Neural progenitor cell (in vitro differentiated cells): Measurements from ENCODE around the gene GRIK3. TPM values are rescaled to one million over a fixed set of nuclear protein-coding genes. Genes with fewer than 3 reads are reported as not detected.
"Not testable (repeated sequence)": the region's sequence is repeated elsewhere in the genome, so short reads cannot be mapped to it uniquely, and the experiment has no call there.

ENCODE experiments used
- DNase-seq: peaks from one replicate; pipeline ENCODE4 v3.0.0-alpha.2; 2016; ENCODE audit warnings: low spot score
- H2AFZ ChIP-seq: fragments of 200-600 bp; sonication (generic); replicated peaks from 2 replicates; pipeline ENCODE4 v1.6.1; 2016; ENCODE audit warnings: antibody characterized with exemption
- H3F3A ChIP-seq: fragments of 200-600 bp; sonication (generic); 2 replicates; pipeline ENCODE4 v1.6.1; 2016; ENCODE audit warnings: antibody characterized with exemption, low read depth
- H3K27ac ChIP-seq: fragments of 200-600 bp; sonication (generic); 2 replicates; pipeline ENCODE4 v1.5.1; 2016; ENCODE audit warnings: mild to moderate bottlenecking
- H3K27me3 ChIP-seq: fragments of 200-600 bp; sonication (generic); 2 replicates; pipeline ENCODE4 v1.6.1; 2016; ENCODE audit warnings: mild to moderate bottlenecking, moderate library complexity
- H3K36me3 ChIP-seq: fragments of 200-600 bp; sonication (generic); 2 replicates; pipeline ENCODE4 v1.5.1; 2016
- H3K4me1 ChIP-seq: fragments of 200-600 bp; sonication (generic); 2 replicates; pipeline ENCODE4 v1.6.1; 2016; ENCODE audit warnings: mixed run types
- H3K4me2 ChIP-seq: fragments of 200-600 bp; sonication (generic); 2 replicates; pipeline ENCODE4 v1.6.1; 2016
- H3K4me3 ChIP-seq: fragments of 200-600 bp; sonication (generic); 2 replicates; pipeline ENCODE4 v1.5.1; 2016
- H3K79me2 ChIP-seq: fragments of 200-600 bp; sonication (generic); 2 replicates; pipeline ENCODE4 v1.6.1; 2016; ENCODE audit warnings: low read depth
- H3K9ac ChIP-seq: fragments of 200-600 bp; sonication (generic); 2 replicates; pipeline ENCODE4 v1.6.1; 2016
- H3K9me3 ChIP-seq: fragments of 200-600 bp; sonication (generic); 2 replicates; pipeline ENCODE4 v1.5.1; 2016; ENCODE audit warnings: low read depth
- H4K20me1 ChIP-seq: fragments of 200-600 bp; sonication (generic); 2 replicates; pipeline ENCODE4 v1.6.1; 2016; ENCODE audit warnings: low read depth
- H3K27ac Mint-ChIP-seq: 3 replicates; pipeline ENCODE4 v1.8.0; 2021; ENCODE audit warnings: mixed read lengths
- H3K27me3 Mint-ChIP-seq: 2 replicates; pipeline ENCODE4 v1.8.0; 2022; ENCODE audit warnings: low read depth, mild to moderate bottlenecking, inconsistent platforms, moderate library complexity, mixed read lengths; ENCODE audit not compliant: insufficient read depth
- H3K36me3 Mint-ChIP-seq: 3 replicates; pipeline ENCODE4 v1.8.0; 2021; ENCODE audit warnings: mixed read lengths
- H3K4me1 Mint-ChIP-seq: 3 replicates; pipeline ENCODE4 v1.8.0; 2021; ENCODE audit warnings: mixed read lengths
- H3K4me3 Mint-ChIP-seq: 3 replicates; pipeline ENCODE4 v1.8.0; 2021; ENCODE audit warnings: mild to moderate bottlenecking, moderate library complexity, mixed read lengths
- H3K9me3 Mint-ChIP-seq: 3 replicates; pipeline ENCODE4 v1.8.0; 2020; ENCODE audit warnings: mixed read lengths
- EZH2 ChIP-seq: fragments of 200-600 bp; sonication (generic); IDR thresholded peaks from 2 replicates; pipeline ENCODE4 v1.6.1; 2017; ENCODE audit warnings: antibody characterized with exemption, mild to moderate bottlenecking, moderate library complexity
- EZH2phosphoT487 ChIP-seq: fragments of 200-600 bp; sonication (generic); IDR thresholded peaks from 2 replicates; pipeline ENCODE4 v1.6.1; 2017; ENCODE audit warnings: antibody characterized with exemption
- total RNA-seq: library from RNA; depleted of rRNA; stranded (reverse); fragments of >200 nt; gene quantifications from 2 replicates; pipeline ENCODE4 v1.2.3, GENCODE V29; 2015; ENCODE audit warnings: low replicate concordance
- TF ChIP-seq, protein P1 (sequence below): fragments of 200-600 bp; sonication (generic); IDR thresholded peaks from 2 replicates; pipeline ENCODE4 v1.5.1; 2017; ENCODE audit warnings: antibody characterized with exemption, mild to moderate bottlenecking

The GRIK3 gene
- total RNA-seq, 1 donor from 2014 or later, result 1.7 TPM

DNA sequence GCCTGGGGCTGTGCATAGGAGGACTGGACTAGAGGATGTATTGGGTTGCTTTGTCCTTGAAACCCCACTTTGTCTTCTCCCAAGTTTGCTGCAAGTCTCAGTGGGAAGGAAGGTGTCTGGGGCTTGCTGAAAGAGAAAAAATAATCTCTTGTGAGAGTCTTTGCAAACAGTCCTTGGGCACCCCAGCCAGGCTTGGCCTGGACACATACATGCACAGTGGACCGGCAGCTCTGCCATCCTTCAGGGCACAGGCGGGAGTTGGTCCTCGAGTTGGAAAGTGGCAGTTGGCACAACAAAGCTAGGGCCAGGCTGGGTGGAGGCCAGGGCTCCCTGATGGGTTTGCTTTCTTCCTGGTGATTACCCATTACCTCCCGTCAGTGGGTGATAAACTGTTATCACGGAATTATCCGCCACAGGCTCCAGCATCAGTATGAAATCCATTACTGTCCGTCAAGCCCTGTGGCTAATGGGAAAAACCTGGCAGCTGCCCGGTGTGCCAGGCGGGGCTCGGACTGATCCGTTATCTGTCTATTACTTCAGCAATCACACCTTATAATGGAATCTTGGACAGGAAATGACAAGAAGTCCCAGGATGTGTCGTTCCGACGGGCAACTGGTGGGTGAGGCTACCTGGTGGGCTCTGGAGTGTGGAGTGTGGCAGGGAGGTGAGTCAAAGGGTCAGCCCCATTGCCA is 265.7 kb downstream of the GRIK3 start:
- no peak overlapping the region for H3K4me3 ChIP-seq
- no peak overlapping the region for H3K4me2 ChIP-seq
- Mint-ChIP-seq H3K4me1 (peaks cover 37% of the 10 kb centered on the region), H3K27ac (no peak overlapping the region), H3K27me3 (peaks cover 19% of the 10 kb centered on the region), H3K4me3 (no peak overlapping the region), H3K9me3 (no peaks in the 10 kb centered on the region), H3K36me3 (no peaks in the 10 kb centered on the region)
- no peak overlapping the region for H3K9ac ChIP-seq
- no peaks in the 10 kb centered on the region for H3K27me3 ChIP-seq
- H3K27ac ChIP-seq, result no peak overlapping the region
- H4K20me1 ChIP-seq, result no peaks in the 10 kb centered on the region
- TF ChIP-seq, protein P1, sequence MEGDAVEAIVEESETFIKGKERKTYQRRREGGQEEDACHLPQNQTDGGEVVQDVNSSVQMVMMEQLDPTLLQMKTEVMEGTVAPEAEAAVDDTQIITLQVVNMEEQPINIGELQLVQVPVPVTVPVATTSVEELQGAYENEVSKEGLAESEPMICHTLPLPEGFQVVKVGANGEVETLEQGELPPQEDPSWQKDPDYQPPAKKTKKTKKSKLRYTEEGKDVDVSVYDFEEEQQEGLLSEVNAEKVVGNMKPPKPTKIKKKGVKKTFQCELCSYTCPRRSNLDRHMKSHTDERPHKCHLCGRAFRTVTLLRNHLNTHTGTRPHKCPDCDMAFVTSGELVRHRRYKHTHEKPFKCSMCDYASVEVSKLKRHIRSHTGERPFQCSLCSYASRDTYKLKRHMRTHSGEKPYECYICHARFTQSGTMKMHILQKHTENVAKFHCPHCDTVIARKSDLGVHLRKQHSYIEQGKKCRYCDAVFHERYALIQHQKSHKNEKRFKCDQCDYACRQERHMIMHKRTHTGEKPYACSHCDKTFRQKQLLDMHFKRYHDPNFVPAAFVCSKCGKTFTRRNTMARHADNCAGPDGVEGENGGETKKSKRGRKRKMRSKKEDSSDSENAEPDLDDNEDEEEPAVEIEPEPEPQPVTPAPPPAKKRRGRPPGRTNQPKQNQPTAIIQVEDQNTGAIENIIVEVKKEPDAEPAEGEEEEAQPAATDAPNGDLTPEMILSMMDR, result no peak
- no peak for TF ChIP-seq EZH2phosphoT487
- DNase-seq, result no peak
- no peaks in the 10 kb centered on the region for H3K36me3 ChIP-seq
- no peak overlapping the region for H2AFZ ChIP-seq
- no peaks in the 10 kb centered on the region for H3K79me2 ChIP-seq
- H3K9me3 ChIP-seq, result no peaks in the 10 kb centered on the region
- peaks cover 61% of the 10 kb centered on the region for H3F3A ChIP-seq
- peaks cover 70% of the 10 kb centered on the region for H3K4me1 ChIP-seq

DNA sequence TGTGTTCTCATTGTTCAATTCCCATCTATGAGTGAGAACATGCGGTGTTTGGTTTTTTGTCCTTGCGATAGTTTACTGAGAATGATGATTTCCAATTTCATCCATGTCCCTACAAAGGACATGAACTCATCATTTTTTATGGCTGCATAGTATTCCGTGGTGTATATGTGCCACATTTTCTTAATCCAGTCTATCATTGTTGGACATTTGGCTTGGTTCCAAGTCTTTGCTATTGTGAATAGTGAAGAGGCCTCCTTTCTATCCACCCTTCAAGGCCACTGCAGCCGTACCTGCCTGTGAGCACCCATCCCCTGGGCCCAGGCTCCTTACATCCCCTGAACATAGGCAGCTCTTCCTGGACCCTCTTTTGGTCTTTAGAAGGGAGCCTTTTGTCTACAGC is 266.9 kb downstream of the GRIK3 start:
- H3K4me3 Mint-ChIP-seq, H3K9ac ChIP-seq, H3K4me3 ChIP-seq, H3K9me3 ChIP-seq, H3K27ac Mint-ChIP-seq, H3K4me2 ChIP-seq, H3K27ac ChIP-seq, H3K79me2 ChIP-seq, H2AFZ ChIP-seq, H3K27me3 ChIP-seq, DNase-seq, H3K9me3 Mint-ChIP-seq, H4K20me1 ChIP-seq, H3K36me3 ChIP-seq, H3K36me3 Mint-ChIP-seq: not testable (repeated sequence)
- peaks cover 58% of the 10 kb centered on the region for H3K4me1 ChIP-seq
- peaks cover 33% of the 10 kb centered on the region for H3K4me1 Mint-ChIP-seq
- H3F3A ChIP-seq, result peaks cover 61% of the 10 kb centered on the region
- peaks cover 13% of the 10 kb centered on the region for H3K27me3 Mint-ChIP-seq

DNA sequence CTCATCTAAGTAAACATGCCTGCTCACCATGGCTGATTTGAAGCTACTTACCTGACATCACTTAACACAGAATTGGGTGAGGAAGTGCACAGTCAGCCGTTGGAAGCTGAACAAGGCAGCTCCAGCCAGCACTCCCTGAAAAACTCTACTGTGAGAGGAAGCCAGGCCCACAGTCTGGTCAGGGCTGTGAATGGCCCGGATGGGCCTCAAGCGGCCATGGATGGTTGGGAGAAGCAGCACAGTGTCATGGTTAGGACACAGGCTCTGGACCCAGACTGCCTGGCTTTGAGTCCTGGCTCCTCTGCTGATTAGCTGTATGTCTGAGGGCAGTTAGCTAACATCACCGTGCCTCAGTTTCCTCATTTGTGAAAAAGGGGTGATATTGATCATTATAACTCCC is 267.8 kb downstream of the GRIK3 start:
- Histone ChIP-seq H3K36me3 (no peaks in the 10 kb centered on the region), H3K27ac (peak overlapping the region; percentile 65), H2AFZ (peak overlapping the region; percentile 34), H3K9me3 (no peaks in the 10 kb centered on the region), H4K20me1 (no peaks in the 10 kb centered on the region), H3K4me1 (peaks cover 49% of the 10 kb centered on the region), H3K79me2 (no peaks in the 10 kb centered on the region), H3K4me3 (no peak overlapping the region), H3F3A (peaks cover 52% of the 10 kb centered on the region), H3K27me3 (no peaks in the 10 kb centered on the region), H3K4me2 (peak overlapping the region; percentile 50), H3K9ac (no peak overlapping the region)
- TF ChIP-seq EZH2phosphoT487 (no peak), EZH2 (no peak)
- TF ChIP-seq, protein P1, result no peak
- DNase-seq, result no peak
- peaks cover 9% of the 10 kb centered on the region for H3K27me3 Mint-ChIP-seq
- H3K4me1 Mint-ChIP-seq, result peaks cover 26% of the 10 kb centered on the region
- H3K27ac Mint-ChIP-seq, result peak overlapping the region; percentile 14
- no peak overlapping the region for H3K4me3 Mint-ChIP-seq
- H3K36me3 Mint-ChIP-seq, result no peaks in the 10 kb centered on the region
- H3K9me3 Mint-ChIP-seq, result no peaks in the 10 kb centered on the region

DNA sequence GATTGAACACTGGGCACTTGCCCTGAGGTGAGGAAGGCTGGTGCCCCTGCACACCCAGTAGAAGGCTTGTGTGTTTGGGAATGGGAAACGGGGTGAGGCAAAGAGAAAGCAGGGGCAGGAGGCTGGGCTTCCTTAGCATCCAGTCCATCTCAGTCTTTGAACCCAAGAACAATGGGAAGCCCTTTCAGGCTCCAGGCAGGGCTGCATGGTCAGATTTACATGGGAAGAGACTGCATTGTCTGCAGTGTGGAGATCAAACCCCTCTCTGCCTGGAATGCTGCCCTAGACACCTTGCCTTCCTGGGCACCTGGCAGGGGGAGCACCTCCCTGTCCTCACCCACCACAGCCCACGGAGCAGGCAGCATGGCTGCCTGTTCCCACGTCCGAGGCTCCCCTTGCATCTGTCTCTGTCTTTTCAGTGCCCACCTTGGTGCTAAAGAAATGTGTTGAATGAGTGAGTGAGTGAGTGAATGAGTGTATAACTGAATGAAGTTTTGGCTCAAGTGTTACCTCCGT is 268.5 kb downstream of the GRIK3 start:
- Mint-ChIP-seq H3K4me3 (no peak overlapping the region), H3K9me3 (no peaks in the 10 kb centered on the region), H3K27ac (no peak overlapping the region), H3K36me3 (no peaks in the 10 kb centered on the region), H3K4me1 (peaks cover 20% of the 10 kb centered on the region), H3K27me3 (peaks cover 9% of the 10 kb centered on the region)
- Histone ChIP-seq H3K79me2 (no peaks in the 10 kb centered on the region), H3F3A (peaks cover 46% of the 10 kb centered on the region), H3K36me3 (no peaks in the 10 kb centered on the region), H3K27ac (peak overlapping the region; percentile 65), H3K27me3 (no peaks in the 10 kb centered on the region), H3K4me1 (peaks cover 43% of the 10 kb centered on the region), H2AFZ (peak overlapping the region; percentile 34), H4K20me1 (no peaks in the 10 kb centered on the region), H3K9me3 (no peaks in the 10 kb centered on the region), H3K4me2 (peak overlapping the region; percentile 52), H3K9ac (no peak overlapping the region), H3K4me3 (no peak overlapping the region)
- DNase-seq, result peak; percentile 56
- TF ChIP-seq, protein P1, result no peak
- no peak for TF ChIP-seq EZH2phosphoT487
- no peak for TF ChIP-seq EZH2
